ENCODE results near the gene MACROD2. TPM values are rescaled to one million over a fixed set of nuclear protein-coding genes. Genes with fewer than 3 reads are reported as not detected.

The MACROD2 gene
- total RNA-seq, 1 experiment from 2014 or later = 3.7 TPM

DNA sequence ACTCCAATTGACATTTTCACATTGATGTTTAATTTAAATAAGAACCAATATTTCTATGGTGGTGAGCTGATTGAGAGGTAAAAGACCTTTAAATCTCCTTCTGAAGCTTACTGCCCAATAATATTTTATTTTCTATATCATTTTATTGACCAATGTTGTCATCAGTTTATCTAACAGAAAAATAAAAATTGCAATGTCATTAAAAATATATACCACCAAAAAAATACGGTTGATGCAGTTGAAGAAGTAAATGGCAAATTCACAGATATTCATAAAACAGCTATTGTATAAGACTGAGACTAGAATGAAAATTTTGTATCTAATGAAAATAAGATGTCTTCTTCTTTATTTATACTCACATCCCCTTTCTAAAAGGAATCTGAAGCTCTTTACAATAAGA lies 1375.1 kb downstream of the MACROD2 start (continued):
- TF ChIP-seq, protein P1, sequence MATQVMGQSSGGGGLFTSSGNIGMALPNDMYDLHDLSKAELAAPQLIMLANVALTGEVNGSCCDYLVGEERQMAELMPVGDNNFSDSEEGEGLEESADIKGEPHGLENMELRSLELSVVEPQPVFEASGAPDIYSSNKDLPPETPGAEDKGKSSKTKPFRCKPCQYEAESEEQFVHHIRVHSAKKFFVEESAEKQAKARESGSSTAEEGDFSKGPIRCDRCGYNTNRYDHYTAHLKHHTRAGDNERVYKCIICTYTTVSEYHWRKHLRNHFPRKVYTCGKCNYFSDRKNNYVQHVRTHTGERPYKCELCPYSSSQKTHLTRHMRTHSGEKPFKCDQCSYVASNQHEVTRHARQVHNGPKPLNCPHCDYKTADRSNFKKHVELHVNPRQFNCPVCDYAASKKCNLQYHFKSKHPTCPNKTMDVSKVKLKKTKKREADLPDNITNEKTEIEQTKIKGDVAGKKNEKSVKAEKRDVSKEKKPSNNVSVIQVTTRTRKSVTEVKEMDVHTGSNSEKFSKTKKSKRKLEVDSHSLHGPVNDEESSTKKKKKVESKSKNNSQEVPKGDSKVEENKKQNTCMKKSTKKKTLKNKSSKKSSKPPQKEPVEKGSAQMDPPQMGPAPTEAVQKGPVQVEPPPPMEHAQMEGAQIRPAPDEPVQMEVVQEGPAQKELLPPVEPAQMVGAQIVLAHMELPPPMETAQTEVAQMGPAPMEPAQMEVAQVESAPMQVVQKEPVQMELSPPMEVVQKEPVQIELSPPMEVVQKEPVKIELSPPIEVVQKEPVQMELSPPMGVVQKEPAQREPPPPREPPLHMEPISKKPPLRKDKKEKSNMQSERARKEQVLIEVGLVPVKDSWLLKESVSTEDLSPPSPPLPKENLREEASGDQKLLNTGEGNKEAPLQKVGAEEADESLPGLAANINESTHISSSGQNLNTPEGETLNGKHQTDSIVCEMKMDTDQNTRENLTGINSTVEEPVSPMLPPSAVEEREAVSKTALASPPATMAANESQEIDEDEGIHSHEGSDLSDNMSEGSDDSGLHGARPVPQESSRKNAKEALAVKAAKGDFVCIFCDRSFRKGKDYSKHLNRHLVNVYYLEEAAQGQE (IDR thresholded peaks at IDR 0.05; ENCODE audit: low read depth) = no peak
- TF ChIP-seq, protein P2, sequence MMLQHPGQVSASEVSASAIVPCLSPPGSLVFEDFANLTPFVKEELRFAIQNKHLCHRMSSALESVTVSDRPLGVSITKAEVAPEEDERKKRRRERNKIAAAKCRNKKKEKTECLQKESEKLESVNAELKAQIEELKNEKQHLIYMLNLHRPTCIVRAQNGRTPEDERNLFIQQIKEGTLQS (IDR thresholded peaks at IDR 0.05) = no peak
- no peak for TF ChIP-seq ZFX (IDR thresholded peaks at IDR 0.05)
- TF ChIP-seq POLR2A (IDR thresholded peaks at IDR 0.05; ENCODE audit: borderline replicate concordance, extremely low read depth, insufficient read depth, insufficient read length) = no peak
- TF ChIP-seq ZNF274 (IDR thresholded peaks at IDR 0.05; ENCODE audit: low read depth, low read length) = no peak
- TF ChIP-seq RAD21 (IDR thresholded peaks at IDR 0.05; ENCODE audit: low read depth) = no peak

DNA sequence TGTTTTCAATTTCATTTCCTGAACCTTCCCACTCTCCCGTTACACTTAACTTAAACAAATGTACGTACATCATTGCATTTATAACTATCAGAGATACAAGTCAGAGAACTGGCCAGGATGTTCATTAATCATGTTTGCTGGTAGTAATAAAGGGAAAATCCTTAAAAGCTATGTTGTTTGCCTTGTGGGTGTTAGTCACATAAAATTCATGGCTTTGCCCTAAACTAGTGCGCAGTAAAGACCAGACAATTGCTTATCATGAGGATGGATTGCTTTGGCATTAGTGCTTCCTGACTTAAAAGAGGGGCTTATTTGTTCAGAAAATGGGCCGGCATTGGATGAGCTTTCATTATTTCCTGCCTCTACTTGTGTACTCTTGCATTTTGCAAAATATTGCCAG lies 1379.4 kb downstream of the MACROD2 start:
- ATAC-seq = no peak
- POLR2A ChIA-PET = no interaction called here
- TF ChIP-seq POLR2AphosphoS5 (IDR thresholded peaks at IDR 0.05; ENCODE audit: low read depth, low read length) = no peak
- TF ChIP-seq, protein P1 (IDR thresholded peaks at IDR 0.05; ENCODE audit: low read depth) = no peak
- TF ChIP-seq SIN3A (IDR thresholded peaks at IDR 0.05; ENCODE audit: low read depth) = no peak
- no peak for TF ChIP-seq CEBPB (IDR thresholded peaks at IDR 0.05; ENCODE audit: low read depth)
- no peak for TF ChIP-seq EGR1 (IDR thresholded peaks at IDR 0.05; ENCODE audit: low read depth)
- no peak for TF ChIP-seq ELF1 (IDR thresholded peaks at IDR 0.05; ENCODE audit: borderline replicate concordance, low read depth)
- TF ChIP-seq CBX3 (IDR thresholded peaks at IDR 0.05; ENCODE audit: low read depth) = no peak
- no peak for TF ChIP-seq POLR2A (IDR thresholded peaks at IDR 0.05; ENCODE audit: borderline replicate concordance, extremely low read depth, insufficient read depth, insufficient read length)
- no peak for TF ChIP-seq FOSL1 (IDR thresholded peaks at IDR 0.05; ENCODE audit: low read depth)
- TF ChIP-seq TCF7L2 (IDR thresholded peaks at IDR 0.05; ENCODE audit: borderline replicate concordance, extremely low read depth, insufficient read depth, insufficient read length) = no peak
- TF ChIP-seq ZFX (IDR thresholded peaks at IDR 0.05) = no peak
- TF ChIP-seq EZH2phosphoT487 (IDR thresholded peaks at IDR 0.05; ENCODE audit: borderline replicate concordance) = no peak
- no peak for TF ChIP-seq SP1 (IDR thresholded peaks at IDR 0.05; ENCODE audit: low read depth)
- TF ChIP-seq, protein P2 (IDR thresholded peaks at IDR 0.05) = no peak
- TF ChIP-seq ZNF274 (IDR thresholded peaks at IDR 0.05; ENCODE audit: low read depth, low read length) = no peak
- TF ChIP-seq, protein P3, sequence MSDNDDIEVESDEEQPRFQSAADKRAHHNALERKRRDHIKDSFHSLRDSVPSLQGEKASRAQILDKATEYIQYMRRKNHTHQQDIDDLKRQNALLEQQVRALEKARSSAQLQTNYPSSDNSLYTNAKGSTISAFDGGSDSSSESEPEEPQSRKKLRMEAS (IDR thresholded peaks at IDR 0.05) = no peak

More for the DNA sequence above, 1379.4 kb downstream of the MACROD2 start:
- Histone ChIP-seq H3K79me2 (ENCODE audit: insufficient read depth, low read length) (no peaks in the 10 kb centered on the region), H3K27ac (ENCODE audit: low read depth, low read length) (no peak overlapping the region), H3K36me3 (ENCODE audit: control insufficient read depth in 1 of 2, insufficient read depth in 2 of 2, low read length in 2 of 2) (no peaks in the 10 kb centered on the region), H2AFZ (ENCODE audit: low read depth, low read length, poor library complexity, severe bottlenecking) (no peak overlapping the region), H3K9ac (ENCODE audit: low read length) (no peak overlapping the region), H3K27me3 (ENCODE audit: insufficient read depth, low read length) (no peaks in the 10 kb centered on the region), H3K4me3 (replicated peaks in 1 of 2; ENCODE audit: low read depth in 1 of 2, low read length in 2 of 2) (no peak overlapping the region), H3K4me2 (ENCODE audit: low read length) (no peak overlapping the region), H3K9me3 (ENCODE audit: control insufficient read depth in 1 of 2, insufficient read depth in 1 of 2, low read depth in 1 of 2, low read length in 2 of 2) (peaks cover 0 to 4% of the 10 kb centered on the region in 2 experiments; a peak in 2 of 4 replicates), H4K20me1 (ENCODE audit: insufficient read depth) (no peaks in the 10 kb centered on the region; the same call in 1 of the 2 replicates), H3K4me1 (ENCODE audit: control insufficient read depth in 1 of 2, insufficient read depth in 2 of 2, low read length in 2 of 2) (no peaks in the 10 kb centered on the region), H3K9me2 (ENCODE audit: insufficient read depth) (no peaks in the 10 kb centered on the region)
- intact Hi-C loops (cut with micrococcal nuclease) = no loop called here
- DNase-seq (ENCODE audit: low read depth, low spot score) = no peak
- ChIA-PET CTCF (no interaction called here), RAD21 (ENCODE audit: low non-redundant PET in 1 of 2, low total read pairs in 2 of 2, uncharacterized antibody in 2 of 2, unreplicated experiment in 2 of 2) (no interaction called here)
- no TSS peak for BruUV-seq (replicated peaks)

All from HCT116 (cell line).